IMR-90 (cell line): Measurements from ENCODE around the gene SLC6A3. TPM values are rescaled to one million over a fixed set of nuclear protein-coding genes. Genes with fewer than 3 reads are reported as not detected.

Experiments used
- ATAC-seq: fragments of 200-7000 bp; cut with Tn5 transposase; 2 replicates; pipeline ENCODE4 v1.9.1; 2020; ENCODE audit warnings: low read depth, mild to moderate bottlenecking, moderate library complexity
- BruUV-seq: library from RNA; stranded (reverse); fragments of 400-500 nt; replicated peaks from 2 replicates; lab custom pipeline; 2021; lab: Mats Ljungman, UMichigan
- CTCF ChIA-PET: fragments of 300-600 bp; formaldehyde crosslinking; extraction: SDS; loops from one replicate; lab custom pipeline; 2021; ENCODE audit warnings: antibody characterized with exemption; lab: Yijun Ruan, JAX
- POLR2A ChIA-PET: fragments of 300-600 bp; sonication (Branson Sonifier 250); formaldehyde crosslinking; loops from one replicate; lab custom pipeline; 2022; ENCODE audit warnings: antibody characterized with exemption; ENCODE audit not compliant: unreplicated experiment; lab: Charles Lee
- DNase-seq: peaks from one replicate; pipeline ENCODE4 v3.0.0; 2013
- H2AFZ ChIP-seq: replicated peaks from 2 replicates; pipeline ENCODE3; 2013; ENCODE audit warnings: low read length, mild to moderate bottlenecking; ENCODE audit not compliant: poor library complexity
- H2AK5ac ChIP-seq: 2 replicates; pipeline ENCODE4 v1.6.1; 2013; ENCODE audit warnings: low read depth, low read length, inconsistent platforms
- H2AK9ac ChIP-seq: replicated peaks from 2 replicates; pipeline ENCODE3; 2013; ENCODE audit warnings: mild to moderate bottlenecking, low read depth, low read length, moderate library complexity; ENCODE audit not compliant: poor library complexity
- H2BK120ac ChIP-seq: 2 replicates; pipeline ENCODE4 v1.6.1; 2013; ENCODE audit warnings: low read depth, low read length, inconsistent platforms
- H2BK15ac ChIP-seq: 3 replicates; pipeline ENCODE4 v1.6.1; 2013; ENCODE audit warnings: low read depth, low read length, inconsistent platforms
- H2BK20ac ChIP-seq: 2 replicates; pipeline ENCODE4 v1.6.1; 2013; ENCODE audit warnings: low read depth, mild to moderate bottlenecking, inconsistent platforms, low read length, moderate library complexity
- H2BK5ac ChIP-seq: 2 replicates; pipeline ENCODE4 v1.6.1; 2013; ENCODE audit warnings: mild to moderate bottlenecking, low read depth, low read length, inconsistent platforms; ENCODE audit not compliant: poor library complexity, severe bottlenecking
- H3K14ac ChIP-seq: replicated peaks from 2 replicates; pipeline ENCODE4 v1.6.1; 2013; ENCODE audit warnings: low read depth, low read length, inconsistent platforms
- H3K18ac ChIP-seq: 2 replicates; pipeline ENCODE4 v1.6.1; 2013; ENCODE audit warnings: low read depth, low read length, control low read depth
- H3K23ac ChIP-seq: 2 replicates; pipeline ENCODE4 v1.6.1; 2013; ENCODE audit warnings: low read depth, low read length, inconsistent platforms
- H3K27ac ChIP-seq: 2 replicates; pipeline ENCODE4 v1.5.1; 2013; ENCODE audit warnings: mild to moderate bottlenecking, control low read depth, low read length; ENCODE audit not compliant: insufficient read depth
- H3K27me3 ChIP-seq: 2 replicates; pipeline ENCODE4 v1.6.1; 2013; ENCODE audit warnings: low read length; ENCODE audit not compliant: control insufficient read depth, insufficient read depth
- H3K36me3 ChIP-seq: 2 replicates; pipeline ENCODE4 v1.6.1; 2013; ENCODE audit warnings: low read length, mixed read lengths; ENCODE audit not compliant: control insufficient read depth, insufficient read depth
- H3K4ac ChIP-seq: 2 replicates; pipeline ENCODE4 v1.6.1; 2013; ENCODE audit warnings: low read depth, low read length, inconsistent platforms
- H3K4me1 ChIP-seq: 2 replicates; pipeline ENCODE4 v1.6.1; 2013; ENCODE audit warnings: low read length, mixed read lengths; ENCODE audit not compliant: control insufficient read depth, insufficient read depth
- H3K4me2 ChIP-seq: 2 replicates; pipeline ENCODE4 v1.6.1; 2013; ENCODE audit warnings: low read depth, mild to moderate bottlenecking, control low read depth, low read length, moderate library complexity
- H3K4me3 ChIP-seq: 2 replicates; pipeline ENCODE4 v1.5.1; 2013; ENCODE audit warnings: low read depth, mild to moderate bottlenecking, control low read depth, low read length, moderate library complexity; ENCODE audit not compliant: insufficient read depth
- H3K56ac ChIP-seq: 2 replicates; pipeline ENCODE4 v1.6.1; 2013; ENCODE audit warnings: low read length, inconsistent platforms; ENCODE audit not compliant: insufficient read depth; ENCODE audit errors: extremely low read depth
- H3K79me1 ChIP-seq, 2 experiments: 2 replicates each; pipeline ENCODE4 v1.6.1; 2013; ENCODE audit warnings: low read length in 2 of 2, inconsistent platforms in 1 of 2, low read depth in 1 of 2
- H3K9ac ChIP-seq: 2 replicates; pipeline ENCODE4 v1.6.1; 2013; ENCODE audit warnings: low read depth, low read length, control low read depth
- H3K9me1 ChIP-seq: 2 replicates; pipeline ENCODE4 v1.6.1; 2013; ENCODE audit warnings: low read length, inconsistent platforms; ENCODE audit not compliant: insufficient read depth
- H3K9me3 ChIP-seq: 2 replicates; pipeline ENCODE4 v1.6.1; 2013; ENCODE audit warnings: low read length; ENCODE audit not compliant: control insufficient read depth, insufficient read depth
- H4K20me1 ChIP-seq: 2 replicates; pipeline ENCODE4 v1.6.1; 2013; ENCODE audit warnings: low read length, inconsistent platforms; ENCODE audit not compliant: insufficient read depth
- H4K5ac ChIP-seq: 2 replicates; pipeline ENCODE4 v1.6.1; 2013; ENCODE audit warnings: mild to moderate bottlenecking, low read depth, low read length, control low read depth
- H4K8ac ChIP-seq, 2 experiments: 2 replicates each; pipeline ENCODE4 v1.6.1; 2013; ENCODE audit warnings: low read depth in 2 of 2, low read length in 2 of 2, control low read depth in 1 of 2, inconsistent platforms in 1 of 2
- H4K91ac ChIP-seq: 2 replicates; pipeline ENCODE4 v1.6.1; 2013; ENCODE audit warnings: low read depth, low read length, inconsistent platforms; ENCODE audit not compliant: insufficient read depth
- BHLHE40 ChIP-seq: fragments of 150-350 bp; IDR thresholded peaks from 2 replicates; pipeline ENCODE4 v1.6.1; 2016; ENCODE audit warnings: mild to moderate bottlenecking, low read depth, low read length
- CEBPB ChIP-seq: IDR thresholded peaks from 2 replicates; pipeline ENCODE4 v1.6.1; 2012; ENCODE audit warnings: low read depth, low read length, improper control_type of control experiment
- CTCF ChIP-seq: conservative IDR thresholded peaks from 2 replicates; pipeline ENCODE4 v1.5.1; 2012; ENCODE audit warnings: mild to moderate bottlenecking, low read depth, low read length, improper control_type of control experiment
- FOS ChIP-seq: fragments of 150-350 bp; IDR thresholded peaks from 2 replicates; pipeline ENCODE4 v1.6.1; 2016; ENCODE audit warnings: low read depth, low read length
- MAFK ChIP-seq: IDR thresholded peaks from 2 replicates; pipeline ENCODE4 v1.6.1; 2012; ENCODE audit warnings: low read depth, low read length, improper control_type of control experiment
- POLR2A ChIP-seq: IDR thresholded peaks from 2 replicates; pipeline ENCODE4 v1.6.1; 2012; ENCODE audit warnings: mild to moderate bottlenecking, low read depth, low read length
- RAD21 ChIP-seq: IDR thresholded peaks from 2 replicates; pipeline ENCODE4 v1.6.1; 2012; ENCODE audit warnings: low read length, improper control_type of control experiment
- RCOR1 ChIP-seq: IDR thresholded peaks from 2 replicates; pipeline ENCODE4 v1.6.1; 2012; ENCODE audit warnings: mild to moderate bottlenecking, low read length, improper control_type of control experiment; ENCODE audit not compliant: insufficient replicate concordance
- RFX5 ChIP-seq: IDR thresholded peaks from 2 replicates; pipeline ENCODE4 v1.8.0; 2012; ENCODE audit warnings: low read depth, mild to moderate bottlenecking, low read length, moderate library complexity
- SMC3 ChIP-seq: fragments of 150-350 bp; IDR thresholded peaks from 2 replicates; pipeline ENCODE4 v1.6.1; 2016; ENCODE audit warnings: low read depth, mild to moderate bottlenecking, antibody characterized with exemption, low read length, moderate library complexity
- USF2 ChIP-seq: fragments of 150-350 bp; IDR thresholded peaks from 2 replicates; pipeline ENCODE4 v1.6.1; 2017; ENCODE audit warnings: mild to moderate bottlenecking, antibody characterized with exemption, low read length, low read depth
- WGBS, 2 experiments: methylation state at CpG; one replicate each; pipeline versions ENCODE4 v1.1.5 to v1.1.7; 2013; ENCODE audit warnings: missing lambda C conversion rate in 2 of 2; ENCODE audit not compliant: insufficient read length in 1 of 2; ENCODE audit errors: extremely low coverage in 2 of 2; 5-methylcytosine and 5-hydroxymethylcytosine counted together
- dilution Hi-C: fragments of 300-500 bp; cut with HindIII; formaldehyde crosslinking; loops from one replicate; pipeline ENCODE4 v1.14.3; 2018; ENCODE audit warnings: low sequenced_read_pairs; ENCODE audit not compliant: unreplicated experiment
- in situ Hi-C: fragments of 300-500 bp; cut with MboI; formaldehyde crosslinking; loops from 3 replicates; pipeline ENCODE4 v1.14.3; 2019; ENCODE audit warnings: low sequenced_read_pairs, inconsistent platforms, mixed read lengths
- intact Hi-C: fragments of 100-400 bp; cut with micrococcal nuclease; formaldehyde crosslinking; loops from 2 replicates; pipeline ENCODE4 v1.10.0; 2022
- polyA plus RNA-seq, 3 experiments: library from polyadenylated mRNA; depleted of rRNA; stranded (reverse); fragments of >200 nt; gene quantifications; 2 replicates each; pipeline ENCODE4 v1.2.3, GENCODE V29; 2012; ENCODE audit warnings: low replicate concordance in 1 of 3
- total RNA-seq: library from RNA; depleted of rRNA; stranded (reverse); fragments of >200 nt; gene quantifications from 2 replicates; pipeline ENCODE4 v1.2.3, GENCODE V29; 2012

Gene SLC6A3
- total and polyA plus RNA-seq, 2 of the 4 experiments (the other 2 are of a cell fraction) = not detected

GRCh38 chr5:1401536-1402138 lies 43.6 kb downstream of the SLC6A3 start:
- POLR2A ChIA-PET = no interaction called here
- H3K79me1 ChIP-seq = no peaks in the 10 kb centered on the region
- intact Hi-C loops = no loop called here
- H2AK5ac ChIP-seq = no peak overlapping the region
- no peaks in the 10 kb centered on the region for H4K20me1 ChIP-seq
- TF ChIP-seq BHLHE40 (no peak), RCOR1 (no peak), POLR2A (no peak), RAD21 (no peak), CEBPB (no peak), SMC3 (no peak), MAFK (no peak), RFX5 (no peak), CTCF (no peak), USF2 (no peak), FOS (no peak)
- H3K4ac ChIP-seq = no peak overlapping the region
- H3K4me1 ChIP-seq = no peaks in the 10 kb centered on the region
- no peak overlapping the region for H3K9ac ChIP-seq
- DNase-seq (no peak), ATAC-seq (no peak)
- H2BK20ac ChIP-seq = no peak overlapping the region
- no peaks in the 10 kb centered on the region for H3K9me1 ChIP-seq
- no peak overlapping the region for H2BK15ac ChIP-seq
- BruUV-seq = no TSS peak
- H2BK5ac ChIP-seq = no peak overlapping the region
- no peak overlapping the region for H2BK120ac ChIP-seq
- dilution Hi-C loops = no loop called here
- no peak overlapping the region for H3K18ac ChIP-seq
- H3K4me2 ChIP-seq = no peak overlapping the region
- peaks cover 5% of the 10 kb centered on the region for H3K9me3 ChIP-seq
- H3K23ac ChIP-seq = no peak overlapping the region
- CTCF ChIA-PET = no interaction called here
- no peaks in the 10 kb centered on the region for H3K36me3 ChIP-seq
- no peak overlapping the region for H4K91ac ChIP-seq
- H3K27ac ChIP-seq = no peak overlapping the region
- no peak overlapping the region for H2AFZ ChIP-seq
- H3K56ac ChIP-seq = no peak overlapping the region
- H4K8ac ChIP-seq = no peak overlapping the region
- no peak overlapping the region for H3K14ac ChIP-seq
- no peak overlapping the region for H3K4me3 ChIP-seq
- H4K5ac ChIP-seq = no peak overlapping the region
- in situ Hi-C loops = no loop called here
- peak overlapping the region; percentile 61 for H2AK9ac ChIP-seq
- 48% methylated on average over 11 of the region's 14 CpGs; no CpG with 5 or more reads in 1 of the 2 experiments for WGBS, 2 experiments
- H3K27me3 ChIP-seq = peaks cover 10% of the 10 kb centered on the region; the same call in 1 of the 2 replicates
